Right lung (tissue), 5 donors: Measurements from ENCODE around the gene TAF4. TPM values are rescaled to one million over a fixed set of nuclear protein-coding genes. Genes with fewer than 3 reads are reported as not detected.
"Not testable (repeated sequence)": the region's sequence is repeated elsewhere in the genome, so short reads cannot be mapped to it uniquely, and the experiment has no call there.

ENCODE experiments used
- DNase-seq, 2 donors: peaks; one replicate each; pipeline ENCODE4 v3.0.0-alpha.2; 2013
- polyA plus RNA-seq, 5 donors: library from polyadenylated mRNA; unstranded; fragments of 120-200 nt; gene quantifications; one replicate each; pipeline versions ENCODE4 v1.2.1 to v1.2.3, GENCODE V29; 2013; ENCODE audit warnings: inconsistent platforms in 1 of 5, low replicate concordance in 1 of 5; ENCODE audit not compliant: insufficient read length in 5 of 5, insufficient read depth in 1 of 5

TAF4 gene
- polyA plus RNA-seq, 5 donors: 13.0 to 17.7 (median 15.9) TPM

DNA sequence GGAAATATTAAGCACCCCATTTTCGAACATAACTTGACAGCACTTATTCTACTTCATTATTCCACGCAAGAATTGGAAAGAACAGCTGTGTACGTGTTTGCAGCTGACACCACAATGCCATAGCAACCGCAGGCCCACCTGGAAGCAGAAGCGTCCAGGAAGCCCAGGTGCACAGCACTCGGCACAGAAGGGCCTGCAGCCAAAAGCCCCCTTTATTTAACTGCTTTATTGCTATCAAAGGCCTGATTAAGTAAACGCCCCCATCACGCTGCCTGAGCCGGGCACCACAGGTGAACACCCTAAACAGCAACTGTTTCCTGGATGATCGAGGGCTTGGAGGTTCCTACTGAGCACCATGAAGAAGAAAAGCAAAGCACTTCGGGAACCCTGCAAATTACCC is 6.3 kb downstream of the TAF4 start:
- DNase-seq: no peak

DNA sequence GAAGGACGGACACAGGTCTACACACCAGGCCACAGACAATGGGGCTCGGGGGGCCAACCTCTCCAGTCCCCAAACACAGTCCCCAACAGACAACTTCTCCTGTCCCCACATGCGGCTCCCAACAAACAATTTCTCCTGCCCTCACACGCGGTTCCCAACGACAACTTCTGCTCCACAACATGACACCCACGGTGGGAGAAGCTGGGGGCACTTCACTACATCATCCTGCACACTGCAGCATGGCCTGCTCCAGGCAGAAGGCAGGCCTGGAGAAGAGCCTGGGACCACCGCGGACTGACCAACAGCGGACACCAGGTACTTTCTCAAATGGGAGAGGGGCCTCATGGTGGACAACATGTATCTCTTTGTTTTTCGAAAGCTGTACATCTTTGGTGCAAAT is 6.7 kb downstream of the TAF4 start:
- no peak for DNase-seq

DNA sequence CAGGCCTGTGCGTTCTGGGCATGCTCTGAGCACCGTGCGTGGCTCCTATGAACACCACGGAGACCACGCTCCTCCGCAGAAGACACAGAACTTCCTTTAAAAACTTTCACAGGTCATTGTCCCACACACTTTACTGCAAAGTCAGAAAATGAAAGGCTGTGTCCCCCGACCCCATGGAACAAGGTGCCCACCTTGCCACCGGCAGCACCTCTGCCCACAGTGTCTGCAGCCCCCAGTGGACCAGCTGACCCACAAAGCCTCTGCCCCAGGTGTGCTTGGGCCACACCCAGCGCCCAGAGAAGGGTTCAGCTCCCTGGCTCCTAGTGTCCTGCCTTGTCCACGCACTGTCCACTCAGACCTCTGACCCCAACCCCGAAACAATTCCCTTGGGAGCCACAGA is 8.7 kb downstream of the TAF4 start:
- no peak for DNase-seq

DNA sequence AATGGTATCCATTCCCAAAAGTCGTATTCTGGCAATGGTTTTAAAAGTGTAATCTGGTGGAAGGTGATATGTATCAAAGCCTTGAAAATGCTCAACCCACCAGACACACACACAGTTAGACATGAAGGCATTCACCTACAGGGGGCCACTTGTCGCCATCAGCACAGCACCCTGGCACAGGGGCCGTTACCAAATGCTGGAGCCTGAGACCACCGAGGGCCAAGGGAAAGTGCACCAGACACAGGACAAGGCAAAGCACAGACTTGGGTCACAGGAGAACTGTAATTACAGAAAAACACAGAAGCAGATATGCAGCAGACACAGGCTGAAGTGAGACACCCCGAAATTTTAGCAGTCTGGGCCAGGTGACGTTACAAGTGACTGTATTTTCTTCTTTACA is 9.3 kb downstream of the TAF4 start:
- no peak for DNase-seq

DNA sequence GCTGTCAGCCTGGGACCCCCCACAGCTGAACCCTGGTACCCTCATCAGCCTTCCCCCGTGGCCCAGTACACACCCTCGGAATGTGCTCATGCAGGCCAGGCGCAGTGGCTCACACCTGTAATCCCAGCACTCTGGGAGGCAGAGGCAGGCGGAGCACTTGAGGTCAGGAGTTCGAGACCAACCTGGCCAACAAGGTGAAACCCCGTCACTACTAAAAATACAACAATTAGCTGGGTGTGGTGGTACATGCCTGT is 9.9 kb downstream of the TAF4 start:
- DNase-seq: not testable (repeated sequence)

DNA sequence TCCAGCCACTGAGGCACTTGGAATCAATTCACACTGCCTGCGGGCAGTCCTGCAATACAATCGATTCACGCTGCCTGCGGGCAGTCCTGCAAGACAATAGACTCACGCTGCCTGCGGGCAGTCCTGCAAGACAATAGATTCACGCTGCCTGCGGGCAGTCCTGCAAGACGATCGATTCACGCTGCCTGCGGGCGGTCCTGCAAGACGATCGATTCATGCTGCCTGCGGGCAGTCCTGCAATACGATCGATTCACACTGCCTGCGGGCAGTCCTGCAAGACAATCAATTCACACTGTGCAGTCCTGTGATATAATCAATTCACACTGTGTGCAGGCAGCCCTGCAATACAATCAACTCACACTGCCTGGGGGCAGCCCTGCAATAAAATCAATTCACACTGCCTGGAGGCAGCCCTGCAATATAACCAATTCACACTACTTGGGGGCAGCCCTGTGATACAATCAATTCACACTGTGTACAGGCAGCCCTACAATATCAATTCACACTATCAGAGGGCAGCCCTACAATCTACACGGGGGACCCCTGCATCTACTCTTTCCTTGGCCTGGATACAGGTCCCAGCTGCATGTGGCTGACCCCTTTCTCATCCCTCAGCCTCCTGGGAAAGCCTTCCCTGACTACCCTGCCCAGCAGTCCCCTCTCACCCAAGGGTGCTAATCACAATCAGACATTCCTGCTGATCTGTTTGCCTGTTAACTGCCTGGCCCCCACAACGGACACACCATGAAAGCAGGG is 10.4 kb downstream of the TAF4 start:
- no peak for DNase-seq

DNA sequence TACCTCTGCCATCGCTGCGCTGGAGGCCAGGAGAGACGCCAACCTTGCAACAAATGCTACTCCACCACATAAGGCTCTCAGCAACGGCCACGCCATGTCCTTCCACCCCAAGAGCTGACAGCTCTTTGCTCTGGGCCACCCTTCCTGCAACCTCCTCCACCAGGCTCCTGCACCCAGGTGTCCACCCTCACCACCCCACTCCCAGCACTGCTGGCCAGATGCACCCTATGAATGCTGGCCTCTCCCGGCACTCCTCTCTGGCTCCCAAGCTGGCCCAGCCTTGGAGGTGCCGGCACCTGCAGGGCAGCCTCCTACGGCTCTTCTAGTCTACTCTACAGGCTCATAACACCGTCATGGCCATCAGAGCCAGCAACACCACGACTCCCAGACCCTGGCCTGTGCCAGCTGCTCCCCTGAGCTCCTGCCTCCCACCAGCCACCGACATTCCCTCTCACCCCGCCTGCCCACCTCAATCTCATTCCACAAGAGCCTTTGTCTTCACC is 11.2 kb downstream of the TAF4 start:
- no peak for DNase-seq

DNA sequence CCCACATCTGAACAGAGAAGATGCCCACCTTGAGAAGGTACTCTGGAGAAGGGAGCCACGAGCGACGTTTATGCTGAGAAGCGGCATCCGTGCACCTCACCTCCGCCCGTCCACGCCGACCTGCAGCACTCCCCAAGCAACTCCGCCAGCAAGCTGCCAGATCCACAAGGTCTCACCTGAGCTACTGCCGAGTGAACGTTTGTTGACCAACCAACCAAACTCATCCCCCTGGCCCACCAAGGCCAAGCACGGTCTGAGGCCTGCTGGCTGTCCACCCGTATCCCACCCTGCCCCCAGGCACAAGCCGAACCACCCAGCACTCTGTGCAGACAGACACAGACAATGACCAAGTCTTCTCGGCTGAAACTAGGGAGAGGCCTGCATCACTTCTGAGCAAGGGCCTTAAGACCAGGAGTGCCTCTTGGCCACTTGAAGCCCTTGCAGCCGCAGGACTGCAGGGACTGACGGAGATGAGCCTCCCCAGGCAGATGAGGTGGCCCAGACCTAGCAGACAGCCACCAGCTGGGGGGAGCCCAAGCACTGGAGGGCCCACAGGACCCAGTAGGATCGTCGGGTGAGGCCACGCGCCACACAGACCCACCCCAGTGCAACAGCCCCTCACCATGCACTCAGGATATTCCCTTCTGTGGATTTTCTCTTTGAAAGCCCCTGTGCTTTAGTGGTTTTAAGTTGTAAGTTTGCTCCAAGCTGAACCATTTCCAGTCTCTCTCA is 12.1 kb downstream of the TAF4 start:
- no peak for DNase-seq

DNA sequence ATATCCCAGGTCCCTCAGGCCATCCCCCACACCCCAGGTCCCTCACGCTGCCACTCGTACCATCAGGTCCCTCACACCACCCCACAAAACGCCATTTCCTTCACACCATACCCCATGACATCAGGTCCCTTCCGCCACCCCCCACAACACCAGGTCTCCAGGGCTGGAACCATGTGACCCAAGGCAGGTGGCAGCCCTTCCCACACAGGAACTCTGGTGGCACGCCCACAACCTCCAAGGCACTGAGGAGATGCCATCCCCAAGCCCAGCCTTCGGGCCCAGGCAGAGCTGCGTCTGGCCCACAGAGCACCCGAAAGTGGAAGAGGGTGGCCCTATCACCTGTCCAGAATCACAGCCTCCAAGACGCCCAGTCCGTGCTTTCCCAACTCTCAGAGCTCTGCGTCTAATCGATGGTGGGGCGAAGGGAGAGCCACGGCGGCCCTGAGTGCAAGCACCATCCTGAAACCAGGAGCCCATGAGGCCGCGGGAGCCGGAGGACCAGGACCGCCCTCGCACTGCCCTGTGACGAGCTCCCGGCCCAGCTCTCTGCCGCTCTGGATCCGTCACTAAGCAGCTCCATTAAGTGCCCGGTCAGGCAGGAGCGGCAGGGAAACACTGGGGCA is 12.7 kb downstream of the TAF4 start:
- DNase-seq: no peak

DNA sequence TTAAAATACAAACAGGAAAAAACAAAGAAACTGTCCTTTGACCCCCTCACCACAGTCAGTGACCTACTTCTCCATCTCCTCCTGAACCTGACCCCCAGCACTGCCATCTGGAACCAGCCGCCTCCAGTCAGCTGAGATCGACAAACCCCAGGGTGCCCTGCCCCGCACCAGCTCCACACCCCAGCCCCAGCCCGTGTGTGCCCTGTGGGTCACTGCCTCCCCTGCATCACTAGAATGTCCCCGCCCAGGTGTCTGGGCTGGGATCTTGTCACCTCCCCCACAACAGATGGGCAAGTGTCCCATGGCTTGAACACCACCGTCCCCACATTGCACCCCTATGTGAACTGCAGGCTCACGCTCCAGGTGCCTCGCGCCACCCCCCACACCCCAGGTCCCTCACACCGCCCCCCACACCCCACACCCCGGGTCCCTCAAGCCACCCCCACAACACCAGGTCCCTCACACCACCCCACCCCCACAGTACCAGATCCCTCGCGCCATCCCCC is 13.3 kb downstream of the TAF4 start:
- DNase-seq: no peak

DNA sequence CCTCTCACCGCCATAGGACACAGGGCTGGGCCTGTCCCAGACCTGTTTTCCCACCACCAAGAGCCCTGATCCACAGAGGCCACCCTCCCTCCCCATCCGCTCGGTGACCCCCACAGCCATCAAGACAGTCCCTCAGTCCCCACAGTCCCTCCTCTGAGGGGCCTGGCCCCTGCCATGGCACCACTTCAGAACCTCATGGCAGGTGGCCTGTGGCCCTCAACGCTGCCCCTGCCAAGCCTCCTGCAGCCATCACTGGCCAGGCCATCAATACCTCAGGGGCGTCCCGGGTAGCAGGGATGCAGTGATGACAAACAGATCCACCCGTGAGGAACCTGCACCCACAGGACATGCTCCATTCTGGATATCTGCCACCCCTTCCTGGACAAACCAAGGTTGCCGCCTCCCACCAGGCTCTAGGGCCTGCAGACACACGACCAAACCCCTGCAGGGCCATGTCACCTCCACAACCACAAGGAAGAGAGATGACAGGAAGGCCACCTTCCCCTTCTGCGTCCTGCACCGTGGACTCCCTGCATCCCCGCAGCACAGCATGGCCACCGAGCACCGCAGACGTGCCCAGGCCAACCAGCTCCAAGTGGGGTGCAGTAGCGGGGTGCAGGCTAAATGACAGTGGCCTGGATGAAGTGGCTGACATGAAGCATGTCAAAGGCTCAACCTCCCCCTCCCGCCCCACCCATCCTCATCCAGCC is 14.0 kb downstream of the TAF4 start:
- DNase-seq: no peak

DNA sequence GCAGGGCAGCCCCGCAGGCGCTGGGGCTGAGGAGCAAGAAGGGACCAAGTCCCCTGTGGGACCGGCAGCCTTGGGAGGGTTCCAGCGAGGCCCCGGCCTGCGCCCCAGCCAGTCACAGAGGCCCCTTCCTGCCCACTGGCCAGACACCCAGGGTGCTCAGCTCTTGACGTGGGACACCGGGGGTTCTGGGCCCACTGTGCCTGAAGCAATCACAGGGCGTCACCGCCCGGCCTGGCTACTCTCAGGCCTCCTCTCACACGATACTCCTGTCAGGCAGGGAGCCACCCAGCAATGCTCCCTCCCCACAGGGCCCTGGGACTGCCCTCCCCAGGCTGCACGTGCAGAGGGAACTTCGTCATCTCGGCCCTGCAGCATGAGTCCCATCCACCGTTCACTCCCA is 14.5 kb downstream of the TAF4 start:
- DNase-seq: no peak

DNA sequence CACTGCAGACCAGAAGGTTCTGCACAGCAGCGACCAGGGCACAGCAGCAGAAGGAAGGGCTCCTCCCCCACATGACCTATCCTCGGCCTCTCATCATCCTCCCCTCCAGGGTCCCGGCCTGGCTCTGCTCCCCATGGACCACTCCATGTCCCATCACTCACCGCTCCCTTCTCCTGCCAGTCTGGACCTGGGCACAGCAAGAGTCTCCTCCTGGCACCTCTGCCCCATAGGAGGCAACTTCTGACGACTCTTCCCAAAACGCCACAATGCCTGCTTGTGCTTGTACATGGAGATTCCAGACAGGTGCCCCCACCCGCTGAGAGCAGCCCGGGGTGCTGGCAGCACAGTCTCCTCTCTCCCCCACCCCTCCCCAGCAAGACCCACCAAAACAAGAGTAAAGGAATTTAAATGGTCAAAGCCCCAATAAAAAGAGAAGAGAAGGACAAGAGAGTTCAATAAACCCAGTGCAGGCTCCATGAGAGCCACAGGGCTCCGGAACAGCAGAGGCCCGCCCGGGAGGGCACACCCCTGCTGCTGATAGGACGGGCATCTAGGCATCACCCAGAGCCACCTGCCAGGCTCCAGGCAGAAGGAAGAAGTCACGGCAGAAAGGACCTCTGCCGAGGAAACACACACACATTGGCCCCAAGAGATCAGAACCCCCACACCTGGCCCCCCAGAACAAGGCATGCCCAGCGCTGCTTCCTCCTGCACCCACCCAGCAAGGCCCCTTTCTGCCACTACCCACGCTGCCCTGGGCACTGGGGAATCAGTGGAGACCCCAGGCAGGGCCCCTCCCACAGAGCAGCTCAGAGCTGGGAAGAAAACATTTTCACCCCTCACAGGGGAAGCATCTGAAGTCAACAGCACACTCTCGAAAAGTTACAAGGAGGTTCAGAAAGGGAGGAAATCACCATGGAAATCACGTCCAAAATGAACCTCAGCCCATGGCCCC is 15.2 kb downstream of the TAF4 start:
- DNase-seq: no peak

DNA sequence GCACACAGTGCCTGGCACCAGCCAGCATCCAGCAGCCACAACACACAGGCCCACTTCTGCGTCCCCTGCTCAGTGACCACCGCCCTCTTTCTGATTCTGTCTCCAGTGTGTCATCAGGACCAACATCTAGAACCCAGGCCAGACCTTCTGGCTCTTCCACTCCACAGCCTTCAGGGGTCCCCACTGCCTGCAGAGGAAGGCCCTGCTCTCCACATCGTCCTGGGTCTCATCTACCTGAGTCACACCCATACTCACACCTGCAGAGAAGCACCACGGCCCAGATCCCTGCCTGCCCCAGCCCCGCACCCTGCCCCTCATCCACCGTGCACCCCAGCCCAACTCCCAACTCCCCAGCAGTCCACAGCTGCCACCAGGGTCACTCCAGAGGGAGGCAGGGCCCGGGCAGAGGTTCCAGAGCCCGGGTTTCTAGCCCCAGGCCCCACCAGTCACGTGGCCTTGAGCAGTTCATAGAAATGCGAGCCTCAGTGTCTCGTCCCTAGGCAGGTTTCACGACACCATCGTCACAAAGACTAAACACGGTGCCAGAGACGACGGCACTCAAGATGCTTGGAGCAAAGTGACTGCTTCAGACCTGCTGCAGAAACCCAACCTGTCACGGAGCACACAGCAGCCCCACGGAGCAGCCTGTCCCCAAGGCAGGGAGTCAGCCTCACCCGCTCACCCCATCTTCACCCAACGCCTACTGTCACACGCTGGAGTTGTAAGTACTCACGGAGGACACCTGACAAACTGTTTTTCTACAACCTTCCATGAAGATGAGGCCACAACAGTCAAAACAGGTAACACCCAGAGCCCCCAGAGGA is 16.1 kb downstream of the TAF4 start:
- DNase-seq: no peak

DNA sequence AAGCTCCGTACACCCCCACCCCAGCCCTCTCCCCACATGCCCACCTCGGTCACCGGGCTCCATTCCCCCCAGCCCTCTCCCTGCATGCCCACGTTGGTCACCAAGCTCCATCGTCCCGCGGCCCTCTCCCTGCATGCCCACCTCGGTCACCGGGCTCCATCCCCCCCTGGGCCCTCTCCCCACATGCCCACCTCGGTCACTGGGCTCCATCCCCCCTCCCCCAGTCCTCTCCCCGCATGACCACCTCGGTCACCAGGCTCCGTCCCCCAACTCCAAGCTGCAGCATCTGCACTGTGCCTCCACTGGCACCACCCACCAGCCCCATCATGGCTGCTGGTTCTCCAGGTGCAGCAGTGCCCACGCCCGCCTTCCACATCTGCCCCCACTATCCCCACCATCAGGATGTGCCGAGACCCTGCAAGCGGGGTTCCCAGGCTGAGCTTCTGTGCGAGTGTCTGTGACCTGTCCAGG is 16.8 kb downstream of the TAF4 start:
- DNase-seq: no peak

DNA sequence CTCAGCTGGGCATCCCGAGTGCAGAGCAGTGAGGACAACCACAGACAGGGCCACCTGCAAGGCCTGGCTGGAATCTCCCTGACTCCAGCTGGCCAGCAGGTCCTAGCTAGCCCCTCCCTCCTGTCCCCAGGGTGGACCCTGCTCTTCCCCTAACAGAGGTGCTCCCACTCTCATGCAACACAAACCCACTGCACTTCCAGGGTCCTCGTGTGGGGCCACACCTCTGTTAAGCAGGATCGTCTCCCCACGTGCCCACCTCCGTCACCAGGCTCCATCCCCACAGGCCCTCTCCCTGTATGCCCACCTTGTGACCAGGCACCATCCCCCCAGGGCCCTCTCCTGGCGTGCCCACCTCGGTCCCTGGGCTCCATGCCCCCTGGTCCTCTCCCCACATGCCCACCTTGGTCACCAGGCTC is 17.3 kb downstream of the TAF4 start:
- no peak for DNase-seq

DNA sequence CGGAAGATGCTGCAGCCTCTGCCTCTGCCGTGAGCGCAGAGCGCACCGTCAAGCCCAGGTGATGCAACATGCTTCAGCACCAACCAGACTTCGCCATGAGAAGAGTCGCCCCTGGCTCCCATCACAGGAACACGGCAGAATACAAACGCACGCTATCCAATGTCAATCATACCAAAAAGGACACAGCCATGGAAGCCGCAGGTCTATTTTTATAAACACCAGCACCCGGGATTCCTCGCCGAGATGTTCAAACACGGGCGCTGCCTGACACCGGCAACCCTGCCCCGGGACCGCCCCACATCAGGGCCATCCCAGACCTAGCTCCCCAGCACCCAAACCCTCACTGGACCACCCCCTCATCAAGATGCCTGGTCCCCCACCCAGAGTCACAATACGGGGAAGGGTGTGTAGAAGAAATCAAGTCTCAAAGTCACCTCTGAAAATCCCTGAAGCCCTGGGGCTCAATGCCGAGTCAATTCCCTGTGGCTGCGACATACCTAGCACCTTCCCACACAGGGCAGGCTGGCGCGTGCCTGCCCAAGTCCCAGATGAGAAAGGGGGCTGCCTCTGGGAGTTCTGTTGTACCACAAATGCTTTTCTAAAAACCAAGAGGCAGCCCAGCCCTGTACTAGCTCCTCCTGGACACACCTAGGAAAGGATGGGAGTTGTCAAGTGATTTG is 17.9 kb downstream of the TAF4 start:
- DNase-seq: no peak

DNA sequence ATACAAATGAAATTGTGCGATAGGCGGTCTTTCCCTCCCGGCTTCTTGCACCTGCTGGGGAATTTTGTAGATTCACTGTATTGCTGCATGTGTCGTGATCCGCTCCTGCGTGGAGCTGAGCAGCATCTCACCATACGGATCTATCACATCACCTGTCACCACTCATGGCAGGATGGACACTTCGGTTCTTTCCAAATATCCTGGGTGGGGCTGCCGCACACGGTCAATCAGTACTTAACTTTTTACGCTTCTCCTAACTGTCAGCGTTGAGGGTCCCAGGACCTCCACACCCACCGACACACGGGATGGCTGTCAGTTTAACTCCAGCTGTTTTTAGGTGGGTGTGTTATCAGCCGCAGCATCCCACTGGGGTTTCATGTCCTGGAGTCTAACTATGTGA is 19.2 kb downstream of the TAF4 start:
- no peak for DNase-seq

DNA sequence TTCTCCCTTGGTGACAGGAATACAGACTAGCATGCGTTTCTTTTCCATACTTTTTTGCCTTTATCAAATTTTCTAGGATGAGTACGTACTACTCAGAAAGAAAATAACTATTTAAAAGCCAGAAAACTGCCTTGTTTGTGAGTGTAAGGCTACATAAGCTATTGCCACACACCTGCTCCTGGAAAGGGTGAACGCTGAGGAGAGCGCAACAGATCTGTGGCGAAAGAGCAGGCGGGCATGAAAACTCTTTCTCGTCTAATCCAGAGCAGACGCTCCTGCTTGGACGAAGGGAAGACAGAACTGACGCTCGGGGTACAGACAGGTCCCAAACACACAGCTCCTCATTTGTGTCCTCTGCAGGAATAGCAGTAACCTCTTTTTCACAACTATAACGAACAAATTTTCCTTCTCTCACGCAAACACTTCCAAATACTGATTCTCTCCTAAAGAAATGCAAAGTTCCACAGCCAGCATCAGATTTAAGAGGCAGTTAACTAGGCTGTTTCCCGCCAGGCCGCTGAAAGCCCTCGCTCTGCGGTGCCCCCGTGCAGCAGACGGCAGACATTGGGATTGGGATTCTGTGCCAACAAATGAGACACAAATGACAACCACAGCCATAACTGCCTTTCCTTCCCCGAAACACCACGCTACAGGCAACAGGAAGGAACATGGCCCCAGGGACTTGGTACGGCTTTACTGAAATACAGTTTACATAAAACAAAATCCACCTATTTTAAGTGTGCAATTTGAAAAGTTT is 20.0 kb downstream of the TAF4 start:
- no peak for DNase-seq
